NCI-H2171 (cell line): ENCODE measurements around the gene KRT7.

Source experiments
- DNase-seq: peaks from one replicate; lab custom pipeline; 2025; lab: John Stamatoyannopoulos, UW

The KRT7 gene

GRCh38 chr12:52232674-52233461 is at the start of gene KRT7:
TSS of gene KRT7 (plus strand) at chr12:52233243. CDS start at chr12:52233297, 54 bp downstream.
- no peak for DNase-seq

GRCh38 chr12:52183544-52183910 is 49.5 kb upstream of the KRT7 start:
- DNase-seq = no peak

- DNase-seq = no peak
Observed at GRCh38 chr12:52183971-52184370, 49.1 kb upstream of the KRT7 start.

- no peak for DNase-seq
Observed at GRCh38 chr12:52184813-52185212, 48.2 kb upstream of the KRT7 start.

GRCh38 chr12:52185400-52185967 is 47.6 kb upstream of the KRT7 start:
- no peak for DNase-seq

- DNase-seq = no peak
Observed at GRCh38 chr12:52186118-52186840, 46.8 kb upstream of the KRT7 start.

- no peak for DNase-seq
Observed at GRCh38 chr12:52187206-52187605, 45.8 kb upstream of the KRT7 start.

- DNase-seq = no peak
Observed at GRCh38 chr12:52187640-52188039, 45.4 kb upstream of the KRT7 start.

GRCh38 chr12:52188658-52189057 is 44.4 kb upstream of the KRT7 start:
- no peak for DNase-seq

GRCh38 chr12:52189376-52190174 is 43.5 kb upstream of the KRT7 start:
- DNase-seq = no peak

GRCh38 chr12:52190860-52191729 is 41.9 kb upstream of the KRT7 start:
- no peak for DNase-seq

GRCh38 chr12:52191841-52192791 is 40.9 kb upstream of the KRT7 start, which contains the start of gene KRT80:
TSS of gene KRT80 (minus strand) at chr12:52192014. CDS start at chr12:52191902, 112 bp downstream.
- peak; percentile 61 for DNase-seq

GRCh38 chr12:52193532-52193931 is 39.5 kb upstream of the KRT7 start:
- no peak for DNase-seq

GRCh38 chr12:52193991-52194390 is 39.1 kb upstream of the KRT7 start:
- DNase-seq = no peak

GRCh38 chr12:52195065-52195730 is 37.8 kb upstream of the KRT7 start:
- no peak for DNase-seq

- no peak for DNase-seq
Observed at GRCh38 chr12:52197371-52198231, 35.4 kb upstream of the KRT7 start.

GRCh38 chr12:52198454-52199215 is 34.4 kb upstream of the KRT7 start:
- no peak for DNase-seq
